GM12801 (cell line): ENCODE results near the gene ARMC7.

ENCODE experiments used
- TF ChIP-seq, protein P1 (sequence below): IDR thresholded peaks from one replicate; pipeline ENCODE4 v1.5.1; 2011; ENCODE audit warnings: control low read depth; ENCODE audit not compliant: insufficient read length; ENCODE audit errors: extremely low read depth

Gene ARMC7

DNA sequence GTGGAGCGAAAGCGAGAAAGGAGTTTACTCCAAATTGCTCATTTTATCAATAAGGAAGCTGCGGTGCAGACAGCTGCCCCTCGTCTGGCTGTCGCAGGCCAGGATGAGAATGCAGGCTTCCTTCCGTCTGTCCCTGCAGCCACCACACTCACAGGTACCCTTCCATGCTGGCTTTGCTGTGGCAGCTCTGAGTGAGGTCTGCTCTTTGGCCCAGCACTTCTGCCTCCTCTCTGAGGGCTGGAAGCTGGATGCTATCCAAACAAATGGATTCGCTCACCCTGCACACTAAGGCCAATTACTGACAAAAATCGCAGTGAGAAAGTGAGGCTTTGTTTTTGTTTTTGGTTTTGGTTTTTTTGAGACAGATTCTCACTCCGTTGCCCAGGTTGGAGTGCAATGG lies 7.0 kb downstream of the ARMC7 start:
- TF ChIP-seq, protein P1, sequence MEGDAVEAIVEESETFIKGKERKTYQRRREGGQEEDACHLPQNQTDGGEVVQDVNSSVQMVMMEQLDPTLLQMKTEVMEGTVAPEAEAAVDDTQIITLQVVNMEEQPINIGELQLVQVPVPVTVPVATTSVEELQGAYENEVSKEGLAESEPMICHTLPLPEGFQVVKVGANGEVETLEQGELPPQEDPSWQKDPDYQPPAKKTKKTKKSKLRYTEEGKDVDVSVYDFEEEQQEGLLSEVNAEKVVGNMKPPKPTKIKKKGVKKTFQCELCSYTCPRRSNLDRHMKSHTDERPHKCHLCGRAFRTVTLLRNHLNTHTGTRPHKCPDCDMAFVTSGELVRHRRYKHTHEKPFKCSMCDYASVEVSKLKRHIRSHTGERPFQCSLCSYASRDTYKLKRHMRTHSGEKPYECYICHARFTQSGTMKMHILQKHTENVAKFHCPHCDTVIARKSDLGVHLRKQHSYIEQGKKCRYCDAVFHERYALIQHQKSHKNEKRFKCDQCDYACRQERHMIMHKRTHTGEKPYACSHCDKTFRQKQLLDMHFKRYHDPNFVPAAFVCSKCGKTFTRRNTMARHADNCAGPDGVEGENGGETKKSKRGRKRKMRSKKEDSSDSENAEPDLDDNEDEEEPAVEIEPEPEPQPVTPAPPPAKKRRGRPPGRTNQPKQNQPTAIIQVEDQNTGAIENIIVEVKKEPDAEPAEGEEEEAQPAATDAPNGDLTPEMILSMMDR = no peak

DNA sequence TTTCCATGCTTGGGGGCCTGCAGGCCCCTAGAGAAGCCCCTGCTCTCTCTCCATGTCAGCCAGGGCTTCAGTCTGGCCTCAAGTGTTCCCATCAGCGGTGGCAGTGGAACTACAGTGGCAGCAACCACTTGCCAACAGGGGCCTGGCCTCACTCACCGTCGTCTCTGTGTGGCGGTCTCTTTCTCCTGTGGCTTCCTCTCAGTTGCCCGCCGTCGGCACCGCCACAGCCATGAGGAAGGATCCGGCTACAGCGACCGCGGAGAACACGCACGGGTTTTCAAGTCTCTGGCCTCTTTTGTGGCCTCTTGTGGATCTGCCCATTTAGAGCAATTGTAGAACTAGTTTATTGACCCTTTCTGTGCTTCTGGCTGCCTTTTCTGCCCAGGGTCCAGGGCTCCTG lies 8.5 kb downstream of the ARMC7 start:
- TF ChIP-seq, protein P1 = no peak

DNA sequence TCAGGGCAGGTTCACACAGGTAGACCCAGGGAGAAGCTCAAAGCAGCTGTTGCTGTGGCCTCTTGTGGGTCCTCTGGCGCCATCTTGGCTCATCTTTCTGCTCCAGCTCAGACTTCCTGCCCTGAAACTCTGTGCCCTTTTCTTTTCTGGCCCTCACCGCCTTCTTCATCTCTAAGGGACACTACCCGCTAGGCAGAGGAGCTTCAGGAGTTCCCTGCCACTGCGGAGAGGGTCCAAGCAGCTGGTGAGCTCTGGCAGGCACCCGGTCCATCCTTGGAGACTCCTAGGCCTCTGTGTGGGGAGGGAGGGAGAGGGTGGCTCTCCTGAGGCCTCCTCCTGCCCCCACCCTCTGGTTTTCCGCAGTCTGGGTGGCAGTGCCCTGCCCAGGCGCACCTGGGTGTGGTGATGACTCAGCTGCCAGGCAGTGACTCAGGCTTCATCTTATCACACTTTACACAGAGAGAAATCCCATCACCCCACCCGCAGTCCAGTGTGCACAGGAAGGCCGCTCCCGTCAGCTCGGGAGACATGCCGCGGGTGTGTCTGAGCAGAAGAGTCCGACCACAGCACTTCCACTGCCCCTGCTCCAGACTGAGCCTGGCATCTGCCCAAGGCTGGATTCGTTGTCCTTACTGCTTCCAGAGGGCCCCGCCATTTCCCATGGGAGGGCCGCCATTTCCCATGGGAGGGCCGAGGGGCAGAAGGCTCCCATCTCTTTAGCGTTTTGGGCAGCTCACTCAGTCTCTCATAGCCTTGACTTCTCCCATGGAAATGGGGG lies 14.5 kb downstream of the ARMC7 start:
- TF ChIP-seq, protein P1 = no peak

DNA sequence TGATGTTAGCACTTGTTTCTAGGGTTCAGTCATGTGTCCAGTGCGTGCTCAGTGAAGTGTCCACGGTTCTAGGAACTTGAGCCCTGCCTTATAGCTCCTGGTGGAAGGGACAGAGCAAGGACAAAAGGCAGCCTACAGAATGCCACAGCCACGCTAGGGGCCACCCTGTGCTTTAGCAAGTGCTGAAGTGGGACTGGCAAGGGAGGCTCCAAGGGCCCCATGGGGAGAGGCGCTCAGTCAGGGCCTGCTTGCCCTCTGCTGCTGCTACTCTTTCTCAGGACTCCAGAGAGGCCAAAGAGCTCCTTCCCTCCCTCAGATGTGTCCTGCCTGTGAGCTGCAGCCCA lies 15.0 kb downstream of the ARMC7 start:
- TF ChIP-seq, protein P1 = no peak

DNA sequence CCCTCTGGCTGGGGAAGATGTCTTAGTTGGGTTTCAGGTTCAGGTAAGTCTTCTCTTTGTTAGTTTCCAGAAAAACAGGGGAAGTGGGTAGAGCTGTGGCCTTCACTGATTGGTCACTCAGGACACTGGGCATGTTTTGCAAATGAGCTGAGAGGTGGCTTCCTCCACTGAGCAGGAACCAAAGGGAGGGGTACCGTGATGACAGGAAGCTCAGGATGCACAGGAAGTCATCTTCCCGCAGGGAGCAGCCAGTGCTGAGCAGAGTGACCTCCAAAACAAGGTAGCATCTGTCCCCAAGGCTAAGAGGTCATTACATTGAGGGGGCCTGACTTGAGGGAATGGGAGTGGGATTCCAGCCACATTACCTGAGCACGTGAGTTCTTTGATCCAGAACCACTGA lies 16.2 kb downstream of the ARMC7 start:
- TF ChIP-seq, protein P1 = no peak

DNA sequence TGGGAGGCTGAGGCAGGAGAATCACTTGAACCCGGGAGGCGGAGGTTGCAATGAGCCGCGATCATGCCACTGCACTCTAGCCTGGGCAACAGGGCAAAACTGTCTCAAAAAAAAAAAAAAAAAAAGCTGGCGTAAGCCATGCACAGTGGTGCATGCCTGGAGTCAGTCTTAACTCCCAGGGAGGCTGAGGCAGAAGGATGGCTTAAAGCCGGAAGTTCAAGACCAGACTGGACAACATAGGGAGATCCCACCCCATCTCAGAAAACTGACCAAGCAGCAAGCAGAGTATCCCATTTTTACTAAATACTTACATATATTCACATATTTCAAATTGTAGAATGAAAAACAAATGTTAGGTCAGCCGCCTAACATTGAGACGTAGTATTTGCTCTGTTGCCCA lies 17.2 kb downstream of the ARMC7 start:
- TF ChIP-seq, protein P1 = no peak

DNA sequence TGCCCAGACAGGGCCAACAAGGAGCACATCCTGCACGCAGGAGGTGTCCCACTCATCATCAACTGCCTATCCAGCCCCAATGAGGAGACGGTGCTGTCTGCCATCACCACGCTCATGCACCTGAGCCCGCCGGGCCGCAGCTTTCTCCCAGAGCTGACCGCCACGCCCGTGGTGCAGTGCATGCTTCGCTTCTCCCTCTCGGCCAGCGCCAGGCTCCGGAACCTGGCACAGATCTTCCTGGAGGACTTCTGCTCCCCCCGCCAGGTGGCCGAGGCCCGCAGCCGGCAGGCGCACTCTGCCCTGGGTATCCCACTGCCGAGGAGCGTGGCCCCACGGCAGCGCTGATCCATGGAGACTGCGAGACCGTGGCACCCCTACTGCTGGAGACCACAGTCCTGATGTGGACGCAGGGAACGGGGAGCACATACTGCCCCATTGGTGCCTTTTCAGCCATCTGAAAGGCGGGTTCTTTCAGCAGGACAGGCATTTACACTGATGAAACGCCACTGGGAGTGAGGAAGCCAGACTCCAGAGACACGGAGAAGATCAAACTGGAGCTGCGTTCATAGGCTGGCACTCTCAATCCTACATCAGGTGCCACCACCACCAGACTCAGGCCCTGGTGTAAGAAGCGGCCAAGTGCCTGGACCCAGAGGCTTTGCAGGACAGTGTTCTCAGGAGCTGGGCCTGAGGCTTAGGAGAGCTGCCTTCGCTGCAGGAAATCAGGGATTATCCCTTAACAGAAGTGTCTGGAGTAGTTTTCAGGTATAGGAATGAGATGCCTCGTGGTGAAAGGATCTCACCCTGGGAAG lies 19.1 kb downstream of the ARMC7 start:
- TF ChIP-seq, protein P1 = no peak
